ENCODE results near the gene BAD.
A peak's percentile ranks its signal among the peaks of the same experiment; 100 is the strongest.
"Not testable (repeated sequence)": the region's sequence is repeated elsewhere in the genome, so short reads cannot be mapped to it uniquely, and the experiment has no call there.

The BAD gene

DNA sequence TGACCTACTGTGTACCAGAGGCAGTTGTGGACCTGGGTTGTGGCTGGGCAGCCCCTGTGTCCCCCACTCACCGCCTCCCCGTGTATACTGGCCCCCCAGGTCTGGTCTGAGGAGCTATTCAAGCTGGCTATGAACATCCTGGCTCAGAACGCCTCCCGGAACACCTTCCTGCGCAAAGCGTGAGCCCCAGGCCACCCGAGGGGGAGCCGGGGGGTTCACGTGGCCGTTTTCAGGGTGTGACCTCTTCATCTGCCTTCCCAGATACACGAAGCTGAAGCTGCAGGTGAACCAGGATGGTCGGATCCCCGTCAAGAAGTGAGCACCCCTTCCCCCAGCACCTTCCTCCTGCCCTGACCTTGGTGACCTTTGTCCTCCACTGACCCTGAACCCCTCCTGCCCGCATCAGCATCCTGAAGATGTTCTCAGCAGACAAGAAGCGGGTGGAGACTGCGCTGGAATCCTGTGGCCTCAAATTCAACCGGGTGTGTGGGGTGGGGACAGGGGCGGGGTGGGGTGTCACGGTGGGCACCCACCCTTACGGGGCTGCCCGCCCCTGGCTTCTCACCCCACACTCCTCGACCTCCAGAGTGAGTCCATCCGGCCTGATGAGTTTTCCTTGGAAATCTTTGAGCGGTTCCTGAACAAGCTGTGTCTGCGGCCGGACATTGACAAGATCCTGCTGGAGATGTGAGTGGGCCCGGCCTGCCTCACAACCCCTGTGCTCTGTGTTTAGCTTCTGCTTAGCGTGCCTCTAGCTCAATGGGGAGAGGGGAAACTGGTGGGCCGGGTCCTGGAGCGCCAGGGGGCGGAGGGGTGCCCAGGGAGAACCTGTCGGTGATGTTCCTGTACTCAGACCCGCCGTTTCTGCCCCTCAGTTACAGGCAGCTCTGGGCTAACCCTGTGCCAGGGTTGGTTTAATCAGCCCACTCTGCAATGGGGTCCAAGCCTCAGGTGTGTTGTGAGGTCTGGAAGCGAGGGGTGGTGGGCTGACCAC lies 29.0 kb downstream of the BAD start:
- no peak for DNase-seq

DNA sequence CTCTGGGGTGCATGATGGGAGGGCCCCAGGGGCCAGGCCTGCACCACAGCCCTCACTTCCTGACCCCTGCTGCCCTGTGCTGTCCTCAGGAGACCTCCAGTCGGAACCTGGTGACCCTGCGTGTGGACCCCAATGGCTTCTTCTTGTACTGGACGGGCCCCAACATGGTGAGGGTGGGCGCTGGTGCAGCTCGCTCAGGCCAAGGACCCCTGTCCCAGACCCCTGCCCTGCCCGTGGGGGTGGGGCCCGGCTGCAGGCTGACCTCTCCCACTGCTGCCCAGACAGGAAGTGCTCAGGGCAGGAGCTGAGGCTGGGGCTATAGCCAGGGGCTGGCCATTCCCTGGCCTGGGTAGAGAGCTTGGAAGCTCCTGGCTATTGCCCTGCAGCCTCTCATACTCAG lies 30.1 kb downstream of the BAD start:
- DNase-seq, result no peak

DNA sequence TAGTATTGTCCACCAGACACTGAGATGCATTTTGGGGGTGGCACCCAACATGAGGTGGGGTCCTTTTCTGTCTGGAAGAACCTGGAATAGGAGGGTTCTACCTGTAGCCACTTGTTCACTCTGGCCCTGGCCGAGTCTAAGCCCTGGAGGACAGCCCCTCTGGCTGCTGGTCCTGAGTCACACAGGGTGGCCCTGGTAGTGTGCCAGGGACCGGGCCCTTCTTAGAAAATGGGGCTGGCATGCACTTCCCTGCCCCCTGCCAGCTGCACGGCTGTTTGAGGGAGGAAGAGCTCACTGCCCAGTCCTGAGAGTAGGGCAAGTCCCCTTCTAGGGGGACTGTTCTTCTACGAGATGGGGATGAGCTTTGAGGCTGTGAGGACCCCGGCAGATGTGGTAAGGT lies 31.0 kb downstream of the BAD start:
- no peak for DNase-seq

DNA sequence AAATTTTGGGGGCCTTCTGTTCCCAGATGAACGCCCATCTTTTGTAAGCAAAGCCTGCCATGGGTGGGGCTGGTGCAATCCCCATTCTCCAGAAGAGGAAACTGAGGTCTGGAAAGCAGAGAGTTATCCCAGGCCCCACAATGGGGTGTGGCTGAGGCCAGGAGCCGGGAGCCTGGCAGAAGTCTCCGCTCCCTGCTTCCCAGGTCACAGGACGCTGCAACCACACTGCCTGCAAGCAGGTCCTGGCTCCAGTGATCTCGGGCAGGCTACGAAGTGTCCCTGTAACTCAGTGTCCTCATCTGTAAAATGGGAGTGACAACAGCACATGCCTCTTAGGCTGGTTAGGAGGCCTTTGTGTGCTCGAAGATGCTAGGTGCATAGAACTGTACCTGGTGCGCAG lies 31.4 kb downstream of the BAD start:
- no peak for DNase-seq

DNA sequence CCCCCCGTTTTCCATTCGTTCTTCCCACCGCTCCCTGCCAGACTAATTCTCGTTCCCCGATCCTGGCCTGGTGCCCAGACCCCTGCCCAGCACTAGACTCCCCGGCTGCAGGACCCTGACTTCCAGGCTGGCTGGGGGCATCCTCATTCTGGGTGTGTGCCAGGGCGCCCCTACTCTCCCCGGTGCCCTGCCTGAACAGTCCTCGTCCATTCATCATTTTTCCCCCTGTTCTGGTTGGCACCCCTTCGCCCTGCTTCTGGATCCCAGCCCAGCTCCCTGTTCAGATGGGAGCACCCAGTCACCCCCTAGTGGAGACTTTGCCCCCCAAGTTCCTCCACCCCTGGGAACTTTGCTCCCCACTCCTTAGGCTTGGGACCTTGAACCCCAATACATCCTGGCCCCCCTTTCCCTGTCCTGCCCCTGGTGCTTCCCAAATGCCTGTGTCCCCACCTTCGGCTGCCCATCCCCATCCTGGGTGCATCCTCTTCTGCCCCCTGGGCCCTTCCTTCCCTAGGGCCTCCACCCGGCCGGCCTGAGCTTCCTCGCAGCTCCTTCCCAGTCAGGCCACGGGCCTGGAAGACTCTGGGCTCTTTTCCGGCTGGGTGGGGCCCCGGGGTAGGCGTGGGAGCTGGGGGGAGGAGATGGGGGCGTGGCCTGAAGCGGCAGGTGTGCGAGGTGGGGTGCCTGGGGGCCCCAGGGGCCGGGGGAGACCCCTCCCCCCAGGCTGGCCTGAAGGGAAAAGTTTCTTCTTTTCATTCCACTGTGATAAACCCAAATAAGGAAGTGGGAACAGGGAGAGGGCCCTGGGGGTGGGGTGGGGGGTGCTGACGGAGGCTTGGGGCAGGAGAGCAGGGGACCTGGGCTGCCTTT lies 32.2 kb downstream of the BAD start:
- no peak for DNase-seq

DNA sequence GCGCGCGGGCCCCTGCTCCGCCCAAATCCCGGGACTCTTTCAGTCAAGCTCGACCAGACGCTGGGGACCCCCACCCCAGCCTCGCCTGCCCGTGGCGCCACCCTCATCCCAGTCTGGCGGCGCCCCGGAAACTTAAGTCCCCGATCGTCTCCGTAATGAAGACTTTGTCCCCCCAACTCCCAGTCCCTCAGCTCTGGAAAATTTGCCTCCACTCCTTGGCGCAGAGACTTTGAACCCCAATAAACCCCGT lies 32.8 kb downstream of the BAD start:
- no peak for DNase-seq

DNA sequence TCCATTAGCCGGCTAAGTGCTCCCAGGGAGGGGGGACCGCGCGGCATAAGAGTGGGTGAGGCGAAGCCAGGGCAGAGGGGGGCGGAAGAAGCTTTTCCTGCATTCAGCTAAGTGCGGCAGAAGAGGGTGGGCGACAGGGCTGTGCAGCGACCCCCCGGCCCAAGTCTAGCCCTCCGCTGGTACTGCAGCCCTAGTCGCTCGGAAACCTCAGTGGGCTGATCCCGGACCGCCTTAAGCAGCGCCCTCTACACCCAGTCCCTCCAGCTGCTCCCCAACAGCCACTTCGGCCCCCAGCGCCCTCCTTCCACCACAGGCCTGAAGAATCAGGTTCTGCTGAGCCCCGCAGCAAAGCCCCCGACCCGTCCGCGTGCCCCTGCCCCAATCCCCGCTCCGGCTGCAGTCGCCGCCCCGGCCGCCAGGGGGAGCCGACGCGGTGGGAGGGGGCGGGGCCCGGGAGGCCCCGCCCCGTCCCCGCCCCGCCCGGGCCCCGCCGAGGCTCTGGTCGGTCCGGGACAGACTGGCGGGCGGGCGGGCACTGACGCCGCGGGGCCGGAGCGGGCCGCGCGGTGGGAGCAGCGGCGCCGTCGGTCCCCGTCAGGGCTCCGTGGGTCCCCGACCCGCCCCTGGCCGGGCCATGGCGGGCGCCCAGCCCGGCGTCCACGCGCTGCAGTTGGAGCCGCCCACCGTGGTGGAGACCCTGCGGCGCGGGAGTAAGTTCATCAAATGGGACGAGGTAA lies 33.3 kb downstream of the BAD start, which contains the start of gene PLCB3:
Gene PLCB3, plus strand, starts transcription at position 515 of the 737 bp plus-strand sequence. Its CDS starts 120 bp downstream, at position 635.
- DNase-seq, result peak; percentile 73

DNA sequence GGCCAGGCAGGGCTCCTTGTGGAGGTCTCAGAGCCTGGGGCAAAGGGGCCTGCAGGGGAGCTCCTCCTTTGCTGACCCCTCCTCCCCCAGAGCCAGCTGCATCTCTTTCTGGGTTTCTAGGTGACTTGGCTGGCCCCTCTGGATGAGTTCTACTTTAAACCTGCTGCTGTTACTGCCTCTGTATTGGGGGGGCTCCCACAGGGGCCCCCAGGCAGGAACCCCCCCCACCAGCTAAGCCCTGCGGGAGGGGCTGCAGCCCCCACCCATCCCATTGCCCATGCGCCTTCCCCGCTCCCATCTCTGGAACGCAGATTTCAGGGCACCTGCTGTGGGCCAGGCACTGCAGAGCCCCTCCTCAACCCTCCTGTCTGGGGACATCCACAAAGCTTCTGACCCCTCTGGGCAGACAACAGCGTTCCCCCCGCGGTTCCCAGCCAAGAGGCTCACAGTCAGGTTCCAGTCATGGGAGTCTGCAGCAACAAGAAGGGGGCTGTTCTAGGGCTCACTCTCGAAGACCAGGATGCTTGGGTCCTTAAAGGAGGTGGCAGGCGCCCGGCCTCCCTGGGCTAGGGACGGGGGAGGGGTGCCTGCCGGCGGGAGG lies 34.0 kb downstream of the BAD start:
- no peak for DNase-seq

DNA sequence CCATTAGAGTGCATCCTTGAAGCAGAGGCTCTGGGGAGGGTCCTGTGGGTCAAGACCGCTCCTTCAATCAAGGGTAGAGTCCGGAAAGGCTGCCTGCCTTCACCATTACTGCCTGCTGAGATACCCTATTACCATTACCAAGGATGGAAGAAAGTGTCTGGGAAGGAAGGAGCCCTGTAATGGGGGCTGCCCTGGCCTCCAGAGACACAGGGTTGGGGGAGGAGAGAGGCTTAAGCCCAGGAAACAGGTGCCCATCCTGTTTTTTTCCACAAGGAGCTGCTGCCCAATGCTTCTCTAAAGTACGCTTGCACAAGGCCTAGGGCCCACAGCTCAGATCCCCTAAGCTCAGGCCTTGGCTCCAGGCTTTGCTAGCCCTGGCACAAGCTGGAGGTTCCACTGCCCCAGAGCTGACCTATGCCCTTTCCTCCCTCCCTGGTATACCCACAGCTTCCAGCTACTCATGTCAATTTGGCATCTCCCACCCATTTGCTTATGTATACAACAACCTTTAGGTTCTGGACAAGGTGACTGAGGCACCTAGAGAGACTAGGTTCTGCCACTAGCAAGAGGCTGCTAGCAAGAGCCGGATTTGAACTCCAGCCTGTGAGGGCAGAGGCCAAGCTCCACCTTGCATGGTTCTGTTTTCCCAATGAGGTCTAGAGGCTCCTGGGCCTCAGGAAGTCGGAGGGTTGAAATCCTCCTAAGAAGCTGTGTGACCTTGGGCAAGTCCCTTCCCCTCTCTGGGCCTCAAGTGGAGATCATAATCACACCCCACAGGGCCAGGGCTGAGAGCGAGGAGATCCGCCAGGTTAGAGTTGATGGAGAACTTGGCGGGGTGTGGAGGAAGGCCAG lies 34.7 kb downstream of the BAD start:
- no peak for DNase-seq

DNA sequence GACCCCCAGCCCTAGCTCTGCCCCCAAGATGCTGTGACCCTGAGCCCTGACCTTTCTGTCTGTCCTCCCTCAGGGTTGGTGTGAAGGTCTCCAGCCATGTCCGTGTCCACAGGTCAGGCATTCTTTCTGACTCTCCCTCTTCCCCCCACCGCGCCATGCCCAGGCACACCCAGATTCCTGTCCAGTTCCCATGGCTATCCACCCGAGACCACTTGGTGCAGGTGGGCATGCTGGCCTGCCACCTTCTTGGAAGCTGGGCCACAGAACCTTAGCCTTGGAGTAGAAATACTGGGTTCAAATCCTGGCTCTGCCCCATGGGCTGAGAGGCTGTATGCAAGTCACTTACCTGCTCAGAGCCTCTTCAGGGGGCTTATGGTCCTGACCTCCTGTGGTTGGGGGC lies 35.4 kb downstream of the BAD start:
- no peak for DNase-seq

DNA sequence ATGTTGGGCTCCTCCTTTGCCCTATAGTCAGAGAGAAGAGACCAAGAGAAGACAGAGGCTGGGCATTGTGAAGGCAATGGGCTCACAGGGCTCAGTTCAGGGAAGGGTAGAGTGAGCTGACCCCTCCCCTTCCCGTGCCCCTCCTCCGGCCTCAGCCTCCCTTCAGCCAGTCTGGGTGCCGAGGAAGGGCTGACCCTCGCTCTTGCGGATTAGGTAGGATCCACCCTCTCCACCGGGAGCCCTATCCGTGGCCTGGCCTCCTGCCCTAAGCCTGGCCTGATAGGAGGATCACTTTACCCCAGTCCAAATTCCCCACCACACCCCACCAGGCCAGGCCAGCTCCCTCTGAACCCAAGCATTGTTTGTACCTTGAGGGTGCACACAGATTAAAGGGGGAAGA lies 35.9 kb downstream of the BAD start:
- DNase-seq, result no peak

DNA sequence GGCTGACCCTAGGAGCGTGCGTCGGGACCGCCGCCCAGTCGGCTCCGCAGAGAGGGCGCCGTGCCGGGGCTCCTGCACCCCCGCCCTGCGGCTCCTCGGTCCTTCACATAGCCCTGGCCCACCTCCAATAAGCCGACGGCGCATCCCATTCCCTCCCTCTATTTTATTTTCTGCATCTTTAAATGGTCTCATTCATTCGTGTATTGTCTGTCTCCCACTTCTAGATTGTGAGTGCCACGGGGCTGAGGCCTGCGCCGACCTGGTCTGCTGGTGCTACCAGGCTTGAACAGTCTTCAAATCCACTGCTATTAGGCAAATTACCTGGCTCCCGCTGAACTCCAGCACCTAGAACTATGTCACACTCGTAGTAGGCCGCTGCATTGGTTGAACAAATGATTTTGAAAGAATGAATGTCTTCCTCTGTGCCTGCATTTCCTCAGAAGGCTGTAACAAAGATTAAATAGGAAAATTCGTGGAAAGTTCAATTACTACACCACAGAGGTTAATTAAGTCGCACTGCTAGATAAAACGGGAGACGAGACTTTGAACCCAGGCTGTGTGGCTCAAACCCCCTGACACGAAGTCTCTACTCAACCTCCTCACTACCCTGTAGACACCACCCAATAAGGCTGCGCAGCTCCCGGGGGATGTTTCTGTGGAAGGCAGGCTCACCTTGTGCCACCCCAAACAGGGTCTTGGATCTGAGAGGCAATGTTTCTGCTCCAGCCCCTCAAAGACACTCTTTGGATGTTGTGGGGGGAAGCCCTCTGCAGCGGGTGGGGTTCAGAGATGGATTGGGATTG lies 36.5 kb downstream of the BAD start:
- DNase-seq, result no peak

DNA sequence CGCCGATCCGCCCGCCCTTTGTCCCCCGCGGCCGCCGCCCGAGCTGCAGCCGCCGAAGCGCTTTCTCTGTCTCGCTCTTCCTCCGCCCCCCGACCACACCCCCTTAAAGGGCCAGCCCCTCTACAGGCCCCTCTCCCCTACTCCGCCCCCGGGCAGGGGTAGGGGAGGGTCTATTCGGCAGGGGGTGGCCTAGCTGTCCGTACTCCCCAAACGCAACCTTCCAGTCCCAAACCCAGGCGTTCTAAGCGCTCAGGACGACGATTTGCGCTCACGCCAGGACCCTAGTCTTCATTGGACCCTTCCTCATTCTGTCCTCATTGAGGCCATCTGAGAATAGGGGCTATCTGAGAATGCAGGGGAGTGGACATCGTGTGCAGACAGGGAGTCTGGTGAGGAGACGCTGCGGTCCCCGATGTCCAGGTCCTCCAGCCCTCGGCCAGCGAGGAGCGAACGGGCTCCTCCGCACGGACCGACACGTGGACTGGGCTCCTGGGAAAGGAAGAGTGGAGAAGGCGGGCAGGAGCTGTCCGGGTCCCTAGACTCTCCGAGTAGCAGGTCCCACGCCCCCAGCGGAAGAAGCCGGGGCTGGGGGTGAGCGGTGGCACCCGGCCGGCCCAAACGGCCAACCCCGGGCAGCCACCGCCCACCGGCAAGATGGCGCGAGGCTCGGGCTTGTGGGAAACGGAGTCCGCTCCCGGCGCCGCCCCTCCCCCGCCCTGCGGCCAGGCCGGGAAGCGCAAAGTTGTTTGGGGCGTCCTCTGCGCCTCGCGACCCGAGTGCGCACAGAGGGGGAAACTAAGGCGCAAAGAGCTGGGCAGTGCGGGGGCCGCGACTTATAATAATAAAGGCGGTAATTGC lies 37.4 kb downstream of the BAD start, which contains the start of gene PPP1R14B:
Gene PPP1R14B, minus strand, starts transcription at position 73 of the 858 bp plus-strand sequence. CDS start 270 bp downstream, outside the sequence.
- DNase-seq, result peak; percentile 82

DNA sequence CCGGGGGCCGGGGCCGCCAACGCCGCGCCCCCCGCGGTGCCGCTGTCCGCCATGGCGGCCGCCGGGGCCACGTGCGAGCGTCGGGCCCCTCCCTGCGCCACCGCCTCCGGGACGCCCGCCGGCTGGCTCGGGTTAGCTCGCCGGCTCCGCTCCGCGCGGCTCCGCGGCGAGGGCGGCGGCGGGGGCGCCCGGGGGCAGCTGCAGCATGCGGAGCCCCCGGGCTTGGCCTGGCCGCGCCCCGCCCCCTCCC lies 37.9 kb downstream of the BAD start:
- DNase-seq, result not testable (repeated sequence)

DNA sequence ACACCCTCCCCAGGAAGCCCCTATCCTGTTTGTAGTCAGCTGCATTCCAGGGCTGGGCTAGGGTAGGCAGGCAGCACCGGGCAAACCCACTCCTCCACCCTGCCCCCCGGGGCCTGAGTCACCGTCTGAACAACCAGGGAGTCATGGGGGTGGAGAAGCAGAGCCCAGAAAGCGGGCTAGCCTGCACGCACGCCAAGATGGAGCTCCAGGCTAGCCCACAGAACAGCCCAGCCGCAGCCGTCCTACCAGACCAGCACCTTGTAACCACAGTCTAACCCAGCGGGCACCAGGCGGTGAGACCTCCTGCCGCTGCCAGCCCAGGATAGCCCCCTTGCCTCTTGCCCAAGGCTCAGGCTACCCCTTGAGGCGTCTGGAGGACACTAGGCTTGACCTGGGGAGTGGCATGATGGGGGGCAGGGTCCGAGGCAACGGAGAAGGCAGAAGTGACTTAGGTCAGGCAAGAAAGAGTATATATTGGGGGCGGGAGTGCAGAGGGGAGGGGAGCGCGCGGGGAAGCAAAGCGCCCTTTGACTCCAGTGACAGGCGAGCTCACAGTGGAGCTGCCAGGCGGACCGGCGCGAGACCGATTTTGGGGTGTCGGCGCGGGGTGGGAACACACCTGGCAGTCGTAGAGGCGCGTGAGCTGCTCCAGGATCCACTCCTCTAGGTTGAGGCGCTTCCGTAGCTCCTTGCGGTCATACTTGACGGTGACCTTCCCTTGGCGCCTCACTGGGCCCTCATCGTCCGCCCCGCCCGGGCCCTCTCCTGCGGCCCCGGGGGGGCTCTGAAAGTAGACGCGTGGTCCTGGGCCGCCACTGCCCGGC lies 38.5 kb downstream of the BAD start:
- peak; percentile 70 for DNase-seq

DNA sequence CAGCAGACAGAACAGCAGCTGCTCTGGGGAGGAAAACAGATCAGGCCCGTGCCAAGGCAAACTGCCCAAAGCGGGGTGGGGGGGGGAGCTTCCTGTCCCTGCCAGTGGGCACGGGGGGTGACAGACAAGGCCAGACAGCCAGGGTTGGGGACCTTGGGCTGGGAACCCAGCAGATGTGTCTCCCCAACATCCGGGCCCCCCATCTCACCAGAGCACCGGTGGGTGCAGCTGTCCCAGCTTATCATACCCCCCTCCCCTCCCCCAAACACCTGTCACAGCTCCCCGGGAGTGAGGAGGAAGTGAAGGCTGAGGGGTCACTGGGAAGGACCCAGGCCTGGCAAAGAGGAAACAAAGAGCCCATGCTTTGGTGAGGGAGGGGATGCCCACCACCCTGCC lies 39.1 kb downstream of the BAD start:
- no peak for DNase-seq

DNA sequence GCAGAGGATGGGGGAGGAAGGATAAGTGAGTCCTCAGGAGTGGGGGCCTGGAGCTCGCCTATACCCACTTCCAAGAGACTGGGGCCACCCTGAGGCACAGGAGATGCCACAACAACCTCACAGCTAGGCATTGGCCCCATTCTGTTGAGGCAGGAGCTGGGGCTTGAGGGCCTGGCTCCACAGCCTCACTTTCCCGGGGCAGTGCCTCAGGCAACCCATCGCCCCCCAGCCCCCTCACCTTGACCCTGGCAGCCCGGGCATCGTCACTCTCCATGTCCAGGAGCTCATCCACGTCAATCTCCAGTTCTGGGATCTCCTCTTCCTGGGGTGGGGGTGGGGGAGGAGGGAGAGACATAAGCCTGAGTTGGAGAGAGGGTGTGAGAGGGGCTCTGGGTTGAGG lies 39.5 kb downstream of the BAD start:
- no peak for DNase-seq

DNA sequence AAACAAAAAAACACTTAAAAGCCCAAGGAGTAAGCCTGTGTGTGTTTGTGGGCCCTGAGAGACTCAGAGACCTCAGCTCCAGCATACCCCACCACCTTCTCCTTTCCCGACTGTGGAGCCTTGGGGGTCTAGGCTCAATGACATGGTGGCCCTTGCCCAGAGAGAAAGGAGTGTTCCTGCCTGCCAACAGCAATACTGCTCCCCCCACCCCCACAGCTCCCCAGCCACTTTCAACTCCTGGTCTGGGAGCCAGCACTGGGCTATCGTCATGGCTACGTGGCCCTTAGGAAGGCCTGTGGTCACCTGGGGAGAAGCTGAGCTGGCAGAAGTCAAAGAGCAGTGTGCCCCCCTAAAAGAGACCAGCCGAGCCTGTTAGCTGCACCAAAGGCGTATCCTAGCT lies 40.4 kb downstream of the BAD start:
- DNase-seq, result no peak

DNA sequence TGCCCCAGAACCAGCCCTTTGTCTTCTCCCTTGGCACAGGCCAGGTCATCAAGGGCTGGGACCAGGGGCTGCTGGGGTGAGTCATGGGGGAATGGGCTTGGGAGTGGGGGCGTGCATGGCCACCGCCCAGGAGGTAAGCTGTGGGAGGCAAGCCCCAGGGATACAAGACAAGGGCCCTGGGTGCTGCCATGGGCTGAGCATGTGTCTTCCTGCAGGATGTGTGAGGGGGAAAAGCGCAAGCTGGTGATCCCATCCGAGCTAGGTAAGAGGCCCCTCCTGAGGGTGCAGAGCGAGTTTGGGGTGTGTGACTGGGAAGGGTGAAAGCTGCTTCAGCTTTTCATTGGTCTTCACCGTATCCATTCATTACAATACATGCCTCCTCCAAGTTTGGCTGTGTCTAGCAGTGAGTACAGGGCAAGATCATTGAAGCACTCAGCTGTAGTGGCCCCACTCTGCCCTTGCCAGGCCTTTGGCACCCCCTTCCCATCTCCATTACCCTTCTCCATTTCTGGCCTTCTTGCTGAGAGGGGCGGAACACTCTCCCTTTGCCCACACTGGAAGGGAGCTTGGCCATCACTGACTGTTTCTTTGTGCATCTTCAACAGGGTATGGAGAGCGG lies 41.1 kb downstream of the BAD start:
- DNase-seq, result no peak

Measured in activated CD4-positive, CD25-positive, alpha-beta regulatory T cell treated with anti-CD3 and anti-CD28 coated beads, Interleukin-2, amount 50 U/mL, for 72 hours (primary cell).